Right lobe of liver (tissue), 6 donors: ENCODE results near the gene F11. TPM values are rescaled to one million over a fixed set of nuclear protein-coding genes. Genes with fewer than 3 reads are reported as not detected.
A peak's percentile ranks its signal among the peaks of the same experiment; 100 is the strongest.

Experiments used
- ATAC-seq, 4 donors: fragments of 200-7000 bp; cut with Tn5 transposase; one replicate each; pipeline ENCODE4 v1.9.1; 2020; ENCODE audit warnings: mild to moderate bottlenecking in 4 of 4, moderate library complexity in 4 of 4
- DNase-seq, 3 donors: peaks; one replicate each; pipeline ENCODE4 v3.0.0-alpha.2; 2020
- H3K27ac ChIP-seq, 3 donors: fragments of 200-600 bp; one replicate each; pipeline ENCODE4 v1.8.0; 2022
- H3K27me3 ChIP-seq, 2 donors: fragments of 200-600 bp; one replicate each; pipeline ENCODE4 v1.8.0; 2022
- H3K36me3 ChIP-seq, 4 donors: fragments of 200-600 bp; sonication (generic) in 1 of 4; one replicate each; pipeline versions ENCODE4 v1.5.1 to v1.8.0; 2017 to 2022; ENCODE audit warnings: control low read depth in 1 of 4
- H3K4me1 ChIP-seq, 4 donors: fragments of 200-600 bp; sonication (generic) in 1 of 4; one replicate each; pipeline versions ENCODE4 v1.5.1 to v1.8.0; 2017 to 2022; ENCODE audit warnings: control low read depth in 1 of 4
- H3K4me3 ChIP-seq, 3 donors: fragments of 200-600 bp; one replicate each; pipeline ENCODE4 v1.8.0; 2022
- H3K9me3 ChIP-seq, 4 donors: fragments of 200-600 bp; sonication (generic) in 1 of 4; one replicate each; pipeline versions ENCODE4 v1.5.1 to v1.8.0; 2017 to 2022; ENCODE audit warnings: control low read depth in 1 of 4
- POLR2A ChIP-seq: fragments of 450-650 bp; IDR thresholded peaks from one replicate; pipeline ENCODE4 v1.6.1; 2017; ENCODE audit warnings: antibody characterized with exemption, mild to moderate bottlenecking
- WGBS: methylation state at CpG from one replicate; pipeline ENCODE4 v1.1.6; 2018; ENCODE audit warnings: low coverage, low lambda C conversion rate; ENCODE audit not compliant: insufficient coverage; ENCODE audit errors: missing lambda C conversion rate; 5-methylcytosine and 5-hydroxymethylcytosine counted together
- intact Hi-C, 2 donors: fragments of 100-400 bp; cut with DNase I; formaldehyde crosslinking; loops; one replicate each; pipeline versions ENCODE4 v1.11.2 to v1.14.1; 2022
- total RNA-seq, 6 experiments: library from RNA; depleted of rRNA in 2 of 6; stranded (reverse); fragments of >200 nt in 2 of 6; fragmentation: NEBNext Ultra II Directional in 3 of 6; extraction: Animal tissue kit (Norgen Biotek cat#: 25700) in 3 of 6; gene quantifications; one replicate each; pipeline versions ENCODE4 v1.1.0 to v1.2.4, GENCODE V29; 2016 to 2023
- TF ChIP-seq, protein P1 (sequence below), 4 donors: fragments of 200-600 bp in 3 of 4; fragments of 450-650 bp in 1 of 4; IDR thresholded peaks; one replicate each; pipeline versions ENCODE4 v1.5.1 to v1.8.0; 2016 to 2022; ENCODE audit warnings: antibody characterized with exemption in 4 of 4, mild to moderate bottlenecking in 2 of 4
- donor health status: DM: no; HTN: yes; CAD: no.
- donor health status: DM: no; HTN: no; CAD: no.
- donor health status: DM: no; HTN: no; CAD: no.
- donor health status: DM: no; HTN: yes; CAD: no.
- donor health status: DM: no; HTN: yes; CAD: no.

The F11 gene
- total RNA-seq, 6 experiments from 2014 or later: 94.5 to 201 (median 140) TPM

DNA sequence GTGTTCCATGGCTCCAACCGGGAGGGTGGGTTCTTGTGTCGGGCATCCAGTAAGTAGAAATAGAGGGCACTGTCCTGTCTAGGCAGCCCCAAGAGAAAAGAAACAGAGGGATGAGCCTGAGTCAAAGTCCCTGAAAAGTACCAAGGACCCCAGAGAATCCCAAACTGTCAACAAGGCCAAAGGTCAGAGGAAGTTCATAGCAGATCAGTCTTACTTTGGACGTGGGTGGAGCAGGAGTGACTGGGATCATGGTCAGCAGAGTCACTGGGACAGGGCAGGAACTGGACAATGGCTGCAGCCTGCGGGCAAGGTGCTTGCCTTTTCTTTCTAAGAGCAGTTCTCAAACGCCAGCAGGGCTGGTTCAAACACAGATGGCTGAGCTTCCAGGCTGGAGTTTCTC is 17.3 kb downstream of the F11 start:
- no peak overlapping the region for H3K27ac ChIP-seq
- ATAC-seq (peak; percentile 52 to 66 (median 56)), DNase-seq (no peak)
- peaks cover 0 to 37% (median 15%) of the 10 kb centered on the region in 4 donors for H3K36me3 ChIP-seq
- H3K9me3 ChIP-seq: no peaks in the 10 kb centered on the region
- no peaks in the 10 kb centered on the region for H3K4me1 ChIP-seq
- no peak for TF ChIP-seq POLR2A
- TF ChIP-seq, protein P1, sequence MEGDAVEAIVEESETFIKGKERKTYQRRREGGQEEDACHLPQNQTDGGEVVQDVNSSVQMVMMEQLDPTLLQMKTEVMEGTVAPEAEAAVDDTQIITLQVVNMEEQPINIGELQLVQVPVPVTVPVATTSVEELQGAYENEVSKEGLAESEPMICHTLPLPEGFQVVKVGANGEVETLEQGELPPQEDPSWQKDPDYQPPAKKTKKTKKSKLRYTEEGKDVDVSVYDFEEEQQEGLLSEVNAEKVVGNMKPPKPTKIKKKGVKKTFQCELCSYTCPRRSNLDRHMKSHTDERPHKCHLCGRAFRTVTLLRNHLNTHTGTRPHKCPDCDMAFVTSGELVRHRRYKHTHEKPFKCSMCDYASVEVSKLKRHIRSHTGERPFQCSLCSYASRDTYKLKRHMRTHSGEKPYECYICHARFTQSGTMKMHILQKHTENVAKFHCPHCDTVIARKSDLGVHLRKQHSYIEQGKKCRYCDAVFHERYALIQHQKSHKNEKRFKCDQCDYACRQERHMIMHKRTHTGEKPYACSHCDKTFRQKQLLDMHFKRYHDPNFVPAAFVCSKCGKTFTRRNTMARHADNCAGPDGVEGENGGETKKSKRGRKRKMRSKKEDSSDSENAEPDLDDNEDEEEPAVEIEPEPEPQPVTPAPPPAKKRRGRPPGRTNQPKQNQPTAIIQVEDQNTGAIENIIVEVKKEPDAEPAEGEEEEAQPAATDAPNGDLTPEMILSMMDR (IDR thresholded peaks at IDR 0.05): no peak
- no peaks in the 10 kb centered on the region for H3K27me3 ChIP-seq
- H3K4me3 ChIP-seq: no peak overlapping the region
- intact Hi-C loops: no loop called here
- WGBS: 17% methylated on average over 1 of the region's 5 CpGs

- no peak for ATAC-seq
- Histone ChIP-seq H3K4me3 (no peak overlapping the region), H3K4me1 (no peaks in the 10 kb centered on the region), H3K36me3 (peaks cover 0 to 36% (median 14%) of the 10 kb centered on the region in 4 donors), H3K27me3 (no peaks in the 10 kb centered on the region), H3K27ac (no peak overlapping the region), H3K9me3 (no peaks in the 10 kb centered on the region)
- WGBS: 89% methylated on average over 12 of the region's 12 CpGs
- TF ChIP-seq, protein P1 (IDR thresholded peaks at IDR 0.05): no peak
- TF ChIP-seq POLR2A: no peak
- intact Hi-C loops: no loop called here
- no peak for DNase-seq
Measured at GRCh38 chr4:186285147-186285546, 19.2 kb downstream of the F11 start.

DNA sequence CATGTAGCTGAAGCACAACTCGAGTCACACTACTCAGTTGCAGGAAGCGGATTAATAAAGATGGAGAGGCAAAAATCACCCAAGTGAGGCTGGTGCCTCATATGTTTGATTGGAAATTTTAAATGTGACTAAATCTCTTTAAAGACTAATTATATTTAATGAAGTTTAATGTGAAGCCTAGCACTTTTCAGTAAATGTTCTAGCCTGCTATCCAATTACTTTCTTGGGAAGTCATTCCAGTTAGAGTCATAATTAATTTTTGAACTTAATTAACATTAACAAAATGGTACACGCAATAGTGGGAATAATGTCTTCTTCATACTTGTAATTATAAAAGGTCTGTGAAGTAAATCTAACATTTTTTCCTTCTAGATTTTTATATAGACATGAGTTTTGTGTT is 20.6 kb downstream of the F11 start:
- Histone ChIP-seq H3K9me3 (no peaks in the 10 kb centered on the region), H3K4me3 (no peak overlapping the region), H3K27me3 (no peaks in the 10 kb centered on the region), H3K36me3 (peaks cover 0 to 21% (median 6%) of the 10 kb centered on the region in 4 donors), H3K4me1 (no peaks in the 10 kb centered on the region), H3K27ac (no peak overlapping the region)
- DNase-seq (no peak), ATAC-seq (no peak)
- 90% methylated on average over 3 of the region's 3 CpGs for WGBS
- intact Hi-C loops: no loop called here
- no peak for TF ChIP-seq POLR2A
- TF ChIP-seq, protein P1 (IDR thresholded peaks at IDR 0.05): no peak

GRCh38 chr4:186291256-186291890 is 25.4 kb downstream of the F11 start:
- intact Hi-C loops: loop anchor here (10.0 kb wide), 1 partner anchor 293 kb away; no protein-coding TSS in a partner anchor
- Histone ChIP-seq H3K4me1 (no peaks in the 10 kb centered on the region), H3K4me3 (no peak overlapping the region), H3K9me3 (no peaks in the 10 kb centered on the region), H3K36me3 (peaks cover 0 to 8% (median 4%) of the 10 kb centered on the region in 4 donors), H3K27ac (peak overlapping the region in 2 of 3 donors; percentile 24 to 46), H3K27me3 (no peaks in the 10 kb centered on the region)
- WGBS: 46% methylated on average over 8 of the region's 10 CpGs
- ATAC-seq: peak; percentile 79 to 90 (median 84)
- TF ChIP-seq, protein P1 (IDR thresholded peaks at IDR 0.05): no peak
- no peak for TF ChIP-seq POLR2A
- peak in 2 of 3 donors; percentile 38 to 58 for DNase-seq
